HUES64 (cell line): ENCODE measurements around the gene SLC35E2B.
A peak's percentile ranks its signal among the peaks of the same experiment; 100 is the strongest.

ENCODE experiments used
- H3K27ac ChIP-seq: 2 replicates; pipeline ENCODE4 v1.7.0; 2013; ENCODE audit warnings: low read depth, low read length, inconsistent platforms
- H3K27me3 ChIP-seq: 2 replicates; pipeline ENCODE4 v1.6.1; 2013; ENCODE audit warnings: mild to moderate bottlenecking, low read length; ENCODE audit not compliant: insufficient read depth
- H3K36me3 ChIP-seq: 2 replicates; pipeline ENCODE4 v1.6.1; 2013; ENCODE audit warnings: mild to moderate bottlenecking, low read length; ENCODE audit not compliant: insufficient read depth
- H3K4me1 ChIP-seq: 2 replicates; pipeline ENCODE4 v1.6.1; 2013; ENCODE audit warnings: mild to moderate bottlenecking, low read length, moderate library complexity; ENCODE audit not compliant: insufficient read depth
- H3K4me3 ChIP-seq: 2 replicates; pipeline ENCODE4 v1.5.1; 2013; ENCODE audit warnings: mild to moderate bottlenecking, low read length, moderate library complexity
- H3K9ac ChIP-seq: 2 replicates; pipeline ENCODE4 v1.6.1; 2013; ENCODE audit warnings: mild to moderate bottlenecking, low read depth, low read length
- H3K9me3 ChIP-seq: 2 replicates; pipeline ENCODE4 v1.6.1; 2013; ENCODE audit warnings: low read depth, low read length; ENCODE audit not compliant: insufficient read depth
- WGBS: fragments of 150-250, 120-280 bp; methylation state at CpG from one replicate; pipeline ENCODE4 v1.1.7; 2013; ENCODE audit warnings: missing lambda C conversion rate; 5-methylcytosine and 5-hydroxymethylcytosine counted together

The SLC35E2B gene

DNA sequence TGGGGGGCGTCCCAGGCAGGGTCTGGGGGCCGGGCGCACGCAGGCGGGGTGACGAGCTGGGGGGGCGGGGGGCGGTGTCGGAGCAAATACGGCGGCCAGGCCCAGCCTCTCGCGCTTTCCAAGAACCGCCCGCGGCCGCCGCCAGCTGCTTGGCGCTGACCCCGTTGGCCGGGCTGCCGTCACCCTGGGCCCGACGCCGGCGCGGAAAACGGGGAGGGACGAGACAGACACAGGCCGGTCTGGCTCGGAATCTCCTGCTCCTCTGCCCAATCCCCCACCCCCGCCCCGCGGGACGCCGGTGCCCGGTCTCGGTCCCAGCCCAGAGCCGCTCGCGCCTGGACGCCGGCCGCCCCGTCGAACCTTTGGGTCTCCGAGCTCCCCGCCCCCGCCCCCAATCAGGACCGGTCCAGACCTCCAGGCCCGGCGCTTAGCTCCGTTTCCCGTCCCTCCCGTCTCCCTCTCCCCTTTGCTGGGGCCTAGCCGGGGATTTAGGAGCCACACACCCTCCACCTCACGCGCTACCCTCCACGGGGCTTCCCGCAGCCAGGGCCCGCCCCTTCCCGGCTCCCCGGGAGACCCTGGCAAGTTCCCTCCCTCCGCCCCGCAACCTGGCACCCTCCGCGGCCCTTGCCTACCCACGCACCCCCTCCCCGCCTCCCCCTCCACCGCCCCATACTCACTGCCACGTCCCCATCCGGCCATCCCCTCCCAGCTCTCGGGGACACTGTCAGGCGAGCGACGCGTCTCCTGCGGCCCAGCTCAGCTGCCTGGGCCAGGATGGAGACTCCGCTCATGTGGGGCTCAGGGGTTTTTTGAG lies 61.4 kb downstream of the SLC35E2B start:
- 14% methylated on average over 76 of the region's 79 CpGs for WGBS
- Histone ChIP-seq H3K27ac (no peak overlapping the region), H3K9ac (no peak overlapping the region; the same call in 1 of the 2 replicates), H3K4me1 (no peaks in the 10 kb centered on the region), H3K27me3 (peaks cover 22% of the 10 kb centered on the region), H3K36me3 (no peaks in the 10 kb centered on the region), H3K4me3 (peak overlapping the region; percentile 49), H3K9me3 (no peaks in the 10 kb centered on the region)

DNA sequence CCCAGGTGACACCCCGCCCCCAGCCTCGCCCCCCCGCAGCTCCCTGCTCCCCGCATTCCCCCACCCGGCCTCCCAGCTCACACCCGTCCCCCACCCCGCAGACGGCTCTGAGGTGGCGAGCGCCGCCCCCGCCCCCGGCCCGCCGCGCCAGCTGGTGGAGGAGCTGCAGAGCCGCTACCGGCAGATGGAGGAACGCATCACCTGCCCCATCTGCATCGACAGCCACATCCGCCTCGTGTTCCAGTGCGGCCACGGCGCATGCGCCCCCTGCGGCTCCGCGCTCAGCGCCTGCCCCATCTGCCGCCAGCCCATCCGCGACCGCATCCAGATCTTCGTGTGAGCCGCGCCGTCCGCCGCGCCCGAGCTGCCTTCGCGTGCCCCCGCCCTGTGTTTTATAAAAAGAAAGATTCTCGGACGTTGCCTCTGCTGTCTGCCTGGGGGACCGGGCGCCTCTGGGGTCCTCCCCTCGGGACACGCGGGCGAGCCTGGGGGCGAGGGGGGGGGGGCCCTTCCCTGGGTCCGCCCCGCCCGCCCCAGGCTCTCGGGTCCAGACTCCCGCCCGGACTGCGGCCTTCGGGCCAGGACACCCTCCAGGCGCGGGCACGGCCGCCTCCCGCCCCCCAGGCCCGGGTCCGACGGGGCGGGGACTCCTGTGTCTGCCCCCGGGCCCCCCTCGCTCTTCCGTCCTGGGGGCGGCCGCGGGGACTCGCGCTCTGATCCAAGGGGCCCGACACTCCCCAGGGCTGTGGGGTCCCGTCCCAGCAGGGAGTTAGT lies 62.2 kb downstream of the SLC35E2B start:
- whole genome bisulfite sequencing: 20% methylated on average over 76 of the region's 81 CpGs
- Histone ChIP-seq H3K36me3 (no peaks in the 10 kb centered on the region), H3K27ac (no peak overlapping the region), H3K27me3 (peaks cover 22% of the 10 kb centered on the region), H3K9me3 (no peaks in the 10 kb centered on the region), H3K4me1 (no peaks in the 10 kb centered on the region), H3K9ac (no peak overlapping the region), H3K4me3 (0 out of 2 replicates have a peak overlapping the region, but pooled peaks have one; percentile 12)

DNA sequence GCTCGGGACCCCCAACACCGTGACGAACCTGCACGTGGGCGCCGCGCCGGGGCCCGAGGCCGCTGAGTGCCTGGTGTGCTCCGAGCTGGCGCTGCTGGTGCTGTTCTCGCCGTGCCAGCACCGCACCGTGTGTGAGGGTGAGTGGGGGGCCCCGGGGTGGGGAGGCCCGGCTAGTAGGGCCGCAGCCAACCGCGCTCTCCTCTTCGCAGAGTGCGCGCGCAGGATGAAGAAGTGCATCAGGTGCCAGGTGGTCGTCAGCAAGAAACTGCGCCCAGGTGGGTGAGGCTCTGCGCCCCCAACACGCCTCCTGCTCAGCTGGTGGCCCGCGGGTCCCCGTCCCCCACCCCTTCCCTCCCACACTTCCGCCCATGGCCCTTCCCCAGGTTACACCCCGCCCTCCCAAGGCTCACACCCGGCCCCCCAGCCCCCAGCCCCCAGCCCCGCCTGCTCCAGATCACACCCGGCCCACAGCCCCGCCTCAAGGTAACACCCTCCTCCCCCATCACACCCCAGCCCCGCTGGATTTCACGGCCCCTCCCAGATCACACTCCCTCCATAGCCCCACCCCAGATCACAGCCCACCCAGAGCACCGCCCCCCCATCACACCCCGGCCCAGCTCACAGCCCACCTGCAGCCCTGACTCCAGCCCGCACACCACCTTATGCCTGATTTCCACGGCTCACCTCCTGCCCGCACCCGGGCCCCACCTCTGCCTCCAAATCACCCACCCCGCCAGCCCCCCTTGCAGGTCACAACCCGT lies 63.0 kb downstream of the SLC35E2B start:
- Histone ChIP-seq H3K9me3 (no peaks in the 10 kb centered on the region), H3K4me3 (no peak overlapping the region), H3K9ac (no peak overlapping the region), H3K4me1 (no peaks in the 10 kb centered on the region), H3K27ac (no peak overlapping the region), H3K27me3 (peaks cover 22% of the 10 kb centered on the region), H3K36me3 (no peaks in the 10 kb centered on the region)
- WGBS: 84% methylated on average over 45 of the region's 48 CpGs

DNA sequence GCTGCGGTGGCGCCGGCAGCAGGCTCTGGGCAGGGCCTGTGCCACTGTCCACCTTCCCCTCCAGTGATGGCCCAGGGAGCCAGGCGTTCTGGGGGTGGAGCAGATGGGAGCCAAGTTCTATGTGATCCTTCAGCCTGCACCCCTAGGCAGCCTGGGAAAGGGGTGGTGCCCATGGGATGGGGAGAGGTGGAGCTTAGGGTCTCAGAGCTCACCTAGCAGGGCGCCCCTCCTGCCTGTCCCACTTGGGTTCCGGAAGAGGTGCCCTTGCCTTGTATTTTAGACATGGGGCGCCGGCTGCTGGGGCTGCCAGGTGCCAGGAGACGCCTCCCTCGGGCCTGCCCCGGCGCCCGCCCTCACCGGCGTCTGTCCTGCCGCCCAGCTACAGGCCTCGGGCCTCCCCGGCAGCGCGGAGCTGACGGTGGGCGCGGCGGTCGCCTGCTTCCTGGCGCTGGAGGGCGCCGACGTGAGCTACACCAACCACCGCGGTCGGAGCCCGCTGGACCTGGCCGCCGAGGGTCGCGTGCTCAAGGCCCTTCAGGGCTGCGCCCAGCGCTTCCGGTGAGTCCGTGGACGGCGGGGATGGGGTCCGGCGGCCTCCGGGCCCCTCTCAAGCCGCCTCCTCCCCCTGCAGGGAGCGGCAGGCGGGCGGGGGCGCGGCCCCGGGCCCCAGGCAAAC lies 63.7 kb downstream of the SLC35E2B start:
- 93% methylated on average over 53 of the region's 53 CpGs for WGBS
- Histone ChIP-seq H3K9ac (no peak overlapping the region), H3K9me3 (no peaks in the 10 kb centered on the region), H3K27ac (no peak overlapping the region), H3K36me3 (no peaks in the 10 kb centered on the region), H3K27me3 (peaks cover 22% of the 10 kb centered on the region), H3K4me1 (no peaks in the 10 kb centered on the region), H3K4me3 (peak overlapping the region; percentile 21; the same call in 1 of the 2 replicates)

DNA sequence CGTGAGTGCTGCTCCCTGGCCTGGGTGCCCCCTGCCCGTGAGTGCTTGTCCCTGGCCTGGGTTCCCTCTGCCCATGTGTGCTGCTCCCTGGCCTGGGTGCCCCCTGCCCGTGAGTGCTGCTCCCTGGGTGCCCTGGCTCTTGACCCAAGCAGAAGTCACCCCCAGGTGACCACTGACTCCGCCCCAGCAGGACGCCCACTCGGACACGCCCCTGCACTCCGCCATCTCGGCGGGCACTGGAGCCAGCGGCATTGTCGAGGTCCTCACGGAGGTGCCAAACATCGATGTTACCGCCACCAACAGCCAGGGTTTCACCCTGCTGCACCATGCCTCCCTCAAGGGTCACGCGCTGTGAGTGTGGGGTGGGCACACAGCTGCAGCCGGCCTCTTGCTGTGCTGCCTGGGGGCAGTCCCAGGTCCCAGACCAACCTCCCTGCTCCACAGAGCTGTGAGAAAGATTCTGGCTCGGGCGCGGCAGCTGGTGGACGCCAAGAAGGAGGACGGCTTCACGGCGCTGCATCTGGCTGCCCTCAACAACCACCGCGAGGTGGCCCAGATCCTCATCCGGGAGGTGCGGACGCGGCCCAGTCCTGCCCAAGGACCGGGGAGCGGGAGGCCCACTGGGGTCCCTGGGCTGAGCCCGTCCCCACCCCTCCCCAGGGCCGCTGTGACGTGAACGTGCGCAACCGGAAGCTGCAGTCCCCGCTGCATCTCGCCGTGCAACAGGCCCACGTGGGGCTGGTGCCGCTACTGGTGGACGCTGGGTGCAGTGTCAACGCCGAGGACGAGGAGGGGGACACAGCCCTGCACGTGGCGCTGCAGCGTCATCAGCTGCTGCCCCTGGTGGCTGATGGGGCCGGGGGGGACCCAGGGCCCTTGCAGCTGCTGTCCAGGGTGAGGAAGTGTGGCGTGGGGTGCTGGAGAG lies 64.5 kb downstream of the SLC35E2B start:
- Histone ChIP-seq H3K9ac (no peak overlapping the region), H3K9me3 (no peaks in the 10 kb centered on the region), H3K4me1 (no peaks in the 10 kb centered on the region), H3K36me3 (no peaks in the 10 kb centered on the region), H3K27ac (no peak overlapping the region), H3K27me3 (peaks cover 22% of the 10 kb centered on the region), H3K4me3 (no peak overlapping the region)
- 94% methylated on average over 53 of the region's 53 CpGs for WGBS

DNA sequence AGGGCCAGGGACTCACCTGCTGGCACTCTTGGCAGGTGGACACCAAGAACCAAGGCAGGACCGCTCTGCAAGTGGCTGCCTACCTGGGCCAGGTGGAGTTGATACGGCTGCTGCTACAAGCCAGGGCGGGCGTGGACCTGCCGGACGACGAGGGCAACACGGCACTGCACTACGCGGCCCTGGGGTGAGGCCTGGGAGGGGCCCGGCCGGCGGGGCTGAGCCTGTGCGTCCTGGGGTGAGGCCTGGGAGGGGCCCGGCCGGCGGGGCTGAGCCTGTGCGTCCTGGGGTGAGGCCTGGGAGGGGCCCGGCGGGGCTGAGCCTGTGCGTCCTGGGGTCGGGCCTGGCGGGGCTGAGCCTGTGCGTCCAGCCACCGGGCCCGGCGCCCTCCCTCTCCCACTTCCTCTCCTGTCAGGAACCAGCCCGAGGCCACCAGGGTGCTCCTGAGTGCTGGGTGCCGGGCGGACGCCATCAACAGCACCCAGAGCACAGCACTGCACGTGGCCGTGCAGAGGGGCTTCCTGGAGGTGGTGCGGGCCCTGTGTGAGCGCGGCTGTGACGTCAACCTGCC lies 65.2 kb downstream of the SLC35E2B start:
- Histone ChIP-seq H3K9ac (no peak overlapping the region), H3K4me3 (no peak overlapping the region), H3K4me1 (no peaks in the 10 kb centered on the region), H3K36me3 (no peaks in the 10 kb centered on the region), H3K27ac (no peak overlapping the region), H3K27me3 (peaks cover 22% of the 10 kb centered on the region), H3K9me3 (no peaks in the 10 kb centered on the region)
- 85% methylated on average over 37 of the region's 37 CpGs for WGBS

DNA sequence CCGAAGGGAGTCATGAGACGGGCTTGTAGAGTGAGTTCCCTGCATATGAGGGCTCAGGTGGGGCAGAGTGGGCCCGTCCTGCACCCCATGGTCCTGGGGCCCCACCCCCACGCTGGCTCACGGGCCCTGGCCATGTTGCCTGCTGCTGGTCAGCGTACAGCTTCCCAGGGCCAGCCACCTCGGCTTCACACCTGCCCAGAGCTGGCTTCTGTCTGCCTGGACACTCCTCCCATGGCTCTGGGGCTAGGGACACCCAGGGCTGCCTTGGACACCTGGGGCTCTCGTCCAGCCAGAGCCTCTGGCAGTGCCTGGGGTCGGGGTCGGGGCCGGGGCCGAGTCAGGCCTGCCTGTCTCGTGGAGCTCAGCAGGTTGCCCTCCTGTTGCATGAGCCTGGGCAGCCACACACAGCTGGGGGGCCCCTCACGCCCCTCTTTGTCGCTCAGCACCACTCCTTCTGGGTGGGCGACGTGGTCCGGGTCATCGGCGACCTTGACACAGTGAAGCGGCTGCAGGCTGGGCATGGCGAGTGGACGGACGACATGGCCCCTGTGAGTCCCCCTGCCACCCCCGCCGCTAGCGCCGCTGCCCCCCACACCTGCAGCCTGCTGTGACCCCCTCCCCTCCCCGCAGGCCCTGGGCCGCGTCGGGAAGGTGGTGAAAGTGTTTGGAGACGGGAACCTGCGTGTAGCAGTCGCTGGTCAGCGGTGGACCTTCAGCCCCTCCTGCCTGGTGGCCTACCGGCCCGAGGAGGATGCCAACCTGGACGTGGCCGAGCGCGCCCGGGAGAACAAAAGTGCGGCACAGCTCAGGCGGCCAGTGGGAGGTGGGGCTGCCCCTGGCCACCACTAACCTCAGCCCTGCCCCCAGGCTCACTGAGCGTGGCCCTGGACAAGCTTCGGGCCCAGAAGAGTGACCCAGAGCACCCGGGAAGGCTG lies 66.1 kb downstream of the SLC35E2B start:
- no peak overlapping the region for H3K4me3 ChIP-seq
- H3K9ac ChIP-seq: no peak overlapping the region
- no peaks in the 10 kb centered on the region for H3K4me1 ChIP-seq
- no peak overlapping the region for H3K27ac ChIP-seq
- no peaks in the 10 kb centered on the region for H3K36me3 ChIP-seq
- no peaks in the 10 kb centered on the region for H3K9me3 ChIP-seq
- peaks cover 13% of the 10 kb centered on the region for H3K27me3 ChIP-seq
- WGBS: 96% methylated on average over 48 of the region's 48 CpGs

DNA sequence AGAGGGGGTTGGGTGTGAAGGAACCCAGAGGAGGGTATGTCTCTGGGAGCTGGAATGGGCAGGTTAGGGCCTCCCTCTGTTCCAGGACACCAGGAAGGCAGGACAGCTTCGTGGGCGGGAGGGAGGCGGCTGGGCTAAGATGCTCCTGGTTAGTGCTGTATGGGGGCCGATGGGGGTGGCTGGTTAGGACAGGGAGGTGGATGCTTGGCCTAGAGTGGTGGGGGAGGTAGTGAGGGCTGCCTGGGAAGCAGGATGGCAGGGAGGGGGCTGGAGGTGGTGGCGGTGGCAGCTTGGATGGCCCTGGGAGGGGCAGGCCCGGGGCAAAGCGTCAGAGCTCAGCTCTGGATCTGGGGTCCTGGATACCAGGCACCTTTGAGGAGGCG lies 66.8 kb downstream of the SLC35E2B start:
- no peaks in the 10 kb centered on the region for H3K9me3 ChIP-seq
- no peak overlapping the region for H3K9ac ChIP-seq
- no peak overlapping the region for H3K27ac ChIP-seq
- H3K4me3 ChIP-seq: no peak overlapping the region
- no peaks in the 10 kb centered on the region for H3K4me1 ChIP-seq
- no peaks in the 10 kb centered on the region for H3K36me3 ChIP-seq
- 94% methylated on average over 8 of the region's 8 CpGs for WGBS
- peaks cover 6% of the 10 kb centered on the region for H3K27me3 ChIP-seq

DNA sequence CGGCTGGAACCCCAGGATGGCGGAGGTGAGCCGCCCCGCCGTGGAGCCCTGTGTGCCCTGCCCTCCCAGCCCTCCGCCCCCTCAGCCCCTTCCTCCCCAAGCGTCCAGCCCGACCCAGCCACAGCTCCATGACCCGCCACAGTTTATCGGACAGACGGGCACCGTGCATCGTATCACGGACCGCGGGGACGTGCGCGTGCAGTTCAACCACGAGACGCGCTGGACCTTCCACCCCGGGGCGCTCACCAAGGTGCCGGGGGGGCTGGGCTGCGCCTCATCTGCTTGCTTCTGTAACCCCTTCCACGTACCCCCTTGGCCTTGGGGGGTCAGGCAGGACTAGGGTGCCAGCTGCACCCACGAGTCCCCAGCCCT lies 67.2 kb downstream of the SLC35E2B start:
- no peaks in the 10 kb centered on the region for H3K9me3 ChIP-seq
- peaks cover 2% of the 10 kb centered on the region; the same call in 1 of the 2 replicates for H3K27me3 ChIP-seq
- no peaks in the 10 kb centered on the region for H3K4me1 ChIP-seq
- H3K4me3 ChIP-seq: no peak overlapping the region
- no peaks in the 10 kb centered on the region for H3K36me3 ChIP-seq
- 96% methylated on average over 28 of the region's 28 CpGs for WGBS
- H3K27ac ChIP-seq: no peak overlapping the region
- no peak overlapping the region for H3K9ac ChIP-seq
